Vagina (tissue), 2 donors: ENCODE measurements around the gene XIRP2.

ENCODE experiments used
- POLR2A ChIP-seq, 2 donors: fragments of 450-650 bp; IDR thresholded peaks; one replicate each; pipeline ENCODE4 v1.6.1; 2017; ENCODE audit warnings: antibody characterized with exemption in 2 of 2, mild to moderate bottlenecking in 2 of 2, moderate library complexity in 2 of 2
- POLR2AphosphoS5 ChIP-seq, 2 donors: sonication (generic); formaldehyde crosslinking; IDR thresholded peaks; one replicate each; pipeline ENCODE4 v1.9.0; 2017; ENCODE audit warnings: antibody characterized with exemption in 2 of 2, mild to moderate bottlenecking in 2 of 2, low read depth in 1 of 2; ENCODE audit not compliant: insufficient read depth in 1 of 2
- TF ChIP-seq, protein P1 (sequence below), 3 experiments: fragments of 450-650 bp in 2 of 3; fragments of 200-600 bp in 1 of 3; sonication (generic) in 1 of 3; IDR thresholded peaks; one replicate each; pipeline ENCODE4 v1.5.1; 2017 to 2019; ENCODE audit warnings: antibody characterized with exemption in 3 of 3, mild to moderate bottlenecking in 2 of 3, moderate library complexity in 2 of 3

DNA sequence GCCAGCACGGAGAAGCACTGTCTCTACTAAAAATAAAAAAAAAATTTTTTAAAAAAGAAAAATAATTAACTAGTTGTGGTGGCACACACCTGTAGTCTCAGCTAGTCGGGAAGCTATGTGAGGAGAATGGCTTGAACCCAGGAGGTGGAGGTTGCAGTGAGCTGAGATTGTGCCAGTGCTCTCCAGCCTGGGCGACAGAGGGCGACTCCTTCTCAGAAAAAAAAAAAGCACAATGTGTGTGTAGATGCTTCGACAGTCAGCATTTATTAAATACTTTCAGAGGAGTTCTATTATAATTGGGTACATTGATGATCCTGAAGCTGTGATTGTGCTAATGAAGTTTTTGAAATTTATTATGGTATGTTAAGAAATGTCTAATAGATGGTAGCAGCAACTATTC, 46.5 kb downstream of the XIRP2 start:
- TF ChIP-seq, protein P1, sequence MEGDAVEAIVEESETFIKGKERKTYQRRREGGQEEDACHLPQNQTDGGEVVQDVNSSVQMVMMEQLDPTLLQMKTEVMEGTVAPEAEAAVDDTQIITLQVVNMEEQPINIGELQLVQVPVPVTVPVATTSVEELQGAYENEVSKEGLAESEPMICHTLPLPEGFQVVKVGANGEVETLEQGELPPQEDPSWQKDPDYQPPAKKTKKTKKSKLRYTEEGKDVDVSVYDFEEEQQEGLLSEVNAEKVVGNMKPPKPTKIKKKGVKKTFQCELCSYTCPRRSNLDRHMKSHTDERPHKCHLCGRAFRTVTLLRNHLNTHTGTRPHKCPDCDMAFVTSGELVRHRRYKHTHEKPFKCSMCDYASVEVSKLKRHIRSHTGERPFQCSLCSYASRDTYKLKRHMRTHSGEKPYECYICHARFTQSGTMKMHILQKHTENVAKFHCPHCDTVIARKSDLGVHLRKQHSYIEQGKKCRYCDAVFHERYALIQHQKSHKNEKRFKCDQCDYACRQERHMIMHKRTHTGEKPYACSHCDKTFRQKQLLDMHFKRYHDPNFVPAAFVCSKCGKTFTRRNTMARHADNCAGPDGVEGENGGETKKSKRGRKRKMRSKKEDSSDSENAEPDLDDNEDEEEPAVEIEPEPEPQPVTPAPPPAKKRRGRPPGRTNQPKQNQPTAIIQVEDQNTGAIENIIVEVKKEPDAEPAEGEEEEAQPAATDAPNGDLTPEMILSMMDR (IDR thresholded peaks at IDR 0.05): no peak
- TF ChIP-seq POLR2A (IDR thresholded peaks at IDR 0.05) (no peak), POLR2AphosphoS5 (IDR thresholded peaks at IDR 0.05; ENCODE audit: insufficient read depth in 1 of 2, low read depth in 1 of 2) (no peak)
